Measurements from ENCODE around the gene FEZF2.

- TF ChIP-seq, protein P1, sequence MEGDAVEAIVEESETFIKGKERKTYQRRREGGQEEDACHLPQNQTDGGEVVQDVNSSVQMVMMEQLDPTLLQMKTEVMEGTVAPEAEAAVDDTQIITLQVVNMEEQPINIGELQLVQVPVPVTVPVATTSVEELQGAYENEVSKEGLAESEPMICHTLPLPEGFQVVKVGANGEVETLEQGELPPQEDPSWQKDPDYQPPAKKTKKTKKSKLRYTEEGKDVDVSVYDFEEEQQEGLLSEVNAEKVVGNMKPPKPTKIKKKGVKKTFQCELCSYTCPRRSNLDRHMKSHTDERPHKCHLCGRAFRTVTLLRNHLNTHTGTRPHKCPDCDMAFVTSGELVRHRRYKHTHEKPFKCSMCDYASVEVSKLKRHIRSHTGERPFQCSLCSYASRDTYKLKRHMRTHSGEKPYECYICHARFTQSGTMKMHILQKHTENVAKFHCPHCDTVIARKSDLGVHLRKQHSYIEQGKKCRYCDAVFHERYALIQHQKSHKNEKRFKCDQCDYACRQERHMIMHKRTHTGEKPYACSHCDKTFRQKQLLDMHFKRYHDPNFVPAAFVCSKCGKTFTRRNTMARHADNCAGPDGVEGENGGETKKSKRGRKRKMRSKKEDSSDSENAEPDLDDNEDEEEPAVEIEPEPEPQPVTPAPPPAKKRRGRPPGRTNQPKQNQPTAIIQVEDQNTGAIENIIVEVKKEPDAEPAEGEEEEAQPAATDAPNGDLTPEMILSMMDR (IDR thresholded peaks at IDR 0.05): no peak
- TF ChIP-seq POLR2AphosphoS5 (IDR thresholded peaks at IDR 0.05; ENCODE audit: insufficient read depth in 1 of 2, low read depth in 1 of 2) (no peak), POLR2A (IDR thresholded peaks at IDR 0.05) (no peak)
Observed at GRCh38 chr3:62376906-62377877, 3.8 kb upstream of the FEZF2 start.
